GM19438 (cell line): Measurements from ENCODE around the gene STIL.
"Not testable (repeated sequence)": the region's sequence is repeated elsewhere in the genome, so short reads cannot be mapped to it uniquely, and the experiment has no call there.

Experiments
- ATAC-seq: cut with Tn5 transposase; IDR thresholded peaks from one replicate; pipeline ENCODE4 v1.9.1; 2021; ENCODE audit warnings: low read depth; ENCODE audit not compliant: unreplicated experiment

Gene STIL

GRCh38 chr1:47323599-47324031, 9.7 kb upstream of the STIL start:
- ATAC-seq: no peak

GRCh38 chr1:47319968-47320367, 6.0 kb upstream of the STIL start:
- ATAC-seq: not testable (repeated sequence)

- ATAC-seq: no peak
Measured at GRCh38 chr1:47317841-47318240, 3.9 kb upstream of the STIL start.

- no peak for ATAC-seq
Measured at GRCh38 chr1:47309427-47309826, 4.5 kb downstream of the STIL start.

GRCh38 chr1:47302472-47302871, 11.5 kb downstream of the STIL start:
- ATAC-seq: no peak

- no peak for ATAC-seq
Measured at GRCh38 chr1:47298025-47298699, 15.8 kb downstream of the STIL start.

GRCh38 chr1:47295579-47295978, 18.4 kb downstream of the STIL start:
- no peak for ATAC-seq

GRCh38 chr1:47294863-47295262, 19.1 kb downstream of the STIL start:
- not testable (repeated sequence) for ATAC-seq

- not testable (repeated sequence) for ATAC-seq
Measured at GRCh38 chr1:47288116-47288515, 25.8 kb downstream of the STIL start.

- ATAC-seq: no peak
Measured at GRCh38 chr1:47280142-47280541, 33.8 kb downstream of the STIL start.

- no peak for ATAC-seq
Measured at GRCh38 chr1:47276850-47277249, 37.1 kb downstream of the STIL start.

- ATAC-seq: not testable (repeated sequence)
Measured at GRCh38 chr1:47275811-47276210, 38.1 kb downstream of the STIL start.

GRCh38 chr1:47265529-47265928, 48.4 kb downstream of the STIL start:
- not testable (repeated sequence) for ATAC-seq

- ATAC-seq: no peak
Measured at GRCh38 chr1:47262787-47263413, 51.0 kb downstream of the STIL start.

- ATAC-seq: no peak
Measured at GRCh38 chr1:47257224-47257623, 56.7 kb downstream of the STIL start.

GRCh38 chr1:47252795-47253194, 61.2 kb downstream of the STIL start:
- no peak for ATAC-seq

- no peak for ATAC-seq
Measured at GRCh38 chr1:47252369-47252768, 61.6 kb downstream of the STIL start.

GRCh38 chr1:47249755-47250154, 64.2 kb downstream of the STIL start:
- no peak for ATAC-seq

GRCh38 chr1:47244339-47244862, 69.5 kb downstream of the STIL start:
- no peak for ATAC-seq

- ATAC-seq: no peak
Measured at GRCh38 chr1:47243910-47244309, 70.0 kb downstream of the STIL start.

- no peak for ATAC-seq
Measured at GRCh38 chr1:47241114-47242113, 72.5 kb downstream of the STIL start.
